WTC11 (cell line): ENCODE results near the gene BMPR1B. TPM values are rescaled to one million over a fixed set of nuclear protein-coding genes. Genes with fewer than 3 reads are reported as not detected.

ENCODE experiments used
- ATAC-seq: fragments of 200-7000 bp; cut with Tn5 transposase; 2 replicates; pipeline ENCODE4 v1.10.0; 2021; ENCODE audit warnings: mild to moderate bottlenecking, moderate library complexity
- CTCF ChIA-PET: fragments of 300-600 bp; sonication (Branson Sonifier 250); formaldehyde crosslinking; loops from one replicate; lab custom pipeline; 2021; ENCODE audit warnings: antibody characterized with exemption; lab: Charles Lee
- POLR2A ChIA-PET: fragments of 350-600 bp; sonication (Branson Sonifier 250); formaldehyde crosslinking; loops from one replicate; lab custom pipeline; 2021; ENCODE audit warnings: antibody characterized with exemption; lab: Charles Lee
- DNase-seq: peaks from one replicate; pipeline ENCODE4 v3.0.0; 2021; ENCODE audit warnings: low spot score
- H3K27ac Mint-ChIP-seq: 2 replicates; pipeline ENCODE4 v1.8.0; 2021; ENCODE audit warnings: mixed read lengths
- H3K27me3 Mint-ChIP-seq: 2 replicates; pipeline ENCODE4 v1.8.0; 2021; ENCODE audit warnings: low read depth, mild to moderate bottlenecking, moderate library complexity, mixed read lengths
- H3K36me3 Mint-ChIP-seq: 2 replicates; pipeline ENCODE4 v1.8.0; 2021; ENCODE audit warnings: mixed read lengths
- H3K4me1 Mint-ChIP-seq: 2 replicates; pipeline ENCODE4 v1.8.0; 2022; ENCODE audit warnings: mixed read lengths
- H3K4me3 Mint-ChIP-seq: 2 replicates; pipeline ENCODE4 v1.8.0; 2021; ENCODE audit warnings: mild to moderate bottlenecking, moderate library complexity, mixed read lengths
- H3K9me3 Mint-ChIP-seq: 2 replicates; pipeline ENCODE4 v1.8.0; 2021; ENCODE audit warnings: mixed read lengths
- ATF3 ChIP-seq: sonication (generic); formaldehyde crosslinking; conservative IDR thresholded peaks from 2 replicates; pipeline ENCODE4 v1.8.1; 2022; ENCODE audit warnings: mild to moderate bottlenecking, missing genetic modification reagents
- CREB1 ChIP-seq: sonication (generic); formaldehyde crosslinking; IDR thresholded peaks from 2 replicates; pipeline ENCODE4 v1.8.0; 2023; ENCODE audit warnings: mild to moderate bottlenecking, missing genetic modification reagents
- E2F1 ChIP-seq: sonication (generic); formaldehyde crosslinking; IDR thresholded peaks from 2 replicates; pipeline ENCODE4 v1.8.0; 2022; ENCODE audit warnings: mild to moderate bottlenecking, missing genetic modification reagents
- E2F4 ChIP-seq: sonication (generic); formaldehyde crosslinking; IDR thresholded peaks from 2 replicates; pipeline ENCODE4 v1.8.1; 2022; ENCODE audit warnings: low read depth, mild to moderate bottlenecking, moderate library complexity, missing genetic modification reagents, borderline replicate concordance
- ETV6 ChIP-seq: sonication (generic); formaldehyde crosslinking; IDR thresholded peaks from 2 replicates; pipeline ENCODE4 v1.8.1; 2022; ENCODE audit warnings: mild to moderate bottlenecking, missing genetic modification reagents
- GABPB1 ChIP-seq: sonication (generic); formaldehyde crosslinking; IDR thresholded peaks from 2 replicates; pipeline ENCODE4 v1.8.1; 2023; ENCODE audit warnings: mild to moderate bottlenecking, missing genetic modification reagents
- GRHL2 ChIP-seq: fragments of 250-450 bp; sonication (Bioruptor Pico); IDR thresholded peaks from 2 replicates; pipeline ENCODE4 v1.8.0; 2022; ENCODE audit warnings: mild to moderate bottlenecking, moderate library complexity; ENCODE audit not compliant: insufficient replicate concordance, severe bottlenecking
- GTF2I ChIP-seq: fragments of 250-450 bp; sonication (Bioruptor Pico); conservative IDR thresholded peaks from 2 replicates; pipeline ENCODE4 v1.4.0; 2021; ENCODE audit warnings: mild to moderate bottlenecking
- JAZF1 ChIP-seq: fragments of 250-450 bp; sonication (Bioruptor Pico); IDR thresholded peaks from 2 replicates; pipeline ENCODE4 v1.9.0; 2021; ENCODE audit warnings: moderate library complexity, mild to moderate bottlenecking, inconsistent platforms
- MXD4 ChIP-seq: fragments of 250-450 bp; sonication (Bioruptor Pico); IDR thresholded peaks from 2 replicates; pipeline ENCODE4 v1.8.0; 2021; ENCODE audit warnings: mild to moderate bottlenecking, moderate library complexity, borderline replicate concordance
- MYBL2 ChIP-seq: sonication (generic); formaldehyde crosslinking; IDR thresholded peaks from 2 replicates; pipeline ENCODE4 v1.8.1; 2023; ENCODE audit warnings: mild to moderate bottlenecking, moderate library complexity, missing genetic modification reagents
- NFE2L1 ChIP-seq: sonication (generic); formaldehyde crosslinking; IDR thresholded peaks from 2 replicates; pipeline ENCODE4 v1.8.1; 2023; ENCODE audit warnings: missing genetic modification reagents
- OVOL2 ChIP-seq: fragments of 250-450 bp; sonication (Bioruptor Pico); IDR thresholded peaks from 2 replicates; pipeline ENCODE4 v1.9.0; 2021; ENCODE audit warnings: mild to moderate bottlenecking, borderline replicate concordance
- PREB ChIP-seq: sonication (generic); formaldehyde crosslinking; IDR thresholded peaks from 2 replicates; pipeline ENCODE4 v1.8.1; 2022; ENCODE audit warnings: mild to moderate bottlenecking, missing genetic modification reagents, moderate library complexity, borderline replicate concordance
- RORB ChIP-seq: fragments of 250-450 bp; sonication (Bioruptor Pico); IDR thresholded peaks from 2 replicates; pipeline ENCODE4 v1.9.0; 2021; ENCODE audit warnings: mild to moderate bottlenecking
- STAT6 ChIP-seq: sonication (generic); formaldehyde crosslinking; conservative IDR thresholded peaks from 2 replicates; pipeline ENCODE4 v1.8.1; 2023; ENCODE audit warnings: mild to moderate bottlenecking, low read depth, missing genetic modification reagents, moderate library complexity
- TCF7 ChIP-seq: sonication (generic); formaldehyde crosslinking; IDR thresholded peaks from 2 replicates; pipeline ENCODE4 v1.8.0; 2022; ENCODE audit warnings: mild to moderate bottlenecking, low read depth, missing genetic modification reagents, moderate library complexity
- ZNF423 ChIP-seq: fragments of 250-450 bp; sonication (Bioruptor Pico); IDR thresholded peaks from 2 replicates; pipeline ENCODE4 v2.1.2; 2022; ENCODE audit warnings: mild to moderate bottlenecking, moderate library complexity
- ZNF671 ChIP-seq: fragments of 250-450 bp; sonication (Bioruptor Pico); IDR thresholded peaks from 2 replicates; pipeline ENCODE4 v1.8.0; 2021; ENCODE audit warnings: mild to moderate bottlenecking
- ZSCAN18 ChIP-seq: fragments of 250-450 bp; sonication (Bioruptor Pico); IDR thresholded peaks from 2 replicates; pipeline ENCODE4 v2.1.2; 2022; ENCODE audit warnings: mild to moderate bottlenecking, moderate library complexity
- total RNA-seq: library from RNA; stranded (reverse); gene quantifications from 3 replicates; pipeline ENCODE4 v1.2.3, GENCODE V29; 2021

BMPR1B gene
- total RNA-seq, 1 experiment from 2014 or later, result 0.77 TPM

GRCh38 chr4:94714365-94715160, 43.2 kb upstream of the BMPR1B start:
- ATAC-seq (no peak), DNase-seq (no peak)
- no peaks in the 10 kb centered on the region for H3K27me3 Mint-ChIP-seq
- H3K9me3 Mint-ChIP-seq, result no peaks in the 10 kb centered on the region
- no peak overlapping the region for H3K27ac Mint-ChIP-seq
- peaks cover 4% of the 10 kb centered on the region; the same call in 1 of the 2 replicates for H3K4me1 Mint-ChIP-seq
- no peaks in the 10 kb centered on the region for H3K36me3 Mint-ChIP-seq
- TF ChIP-seq OVOL2 (CRISPR knock-in tag) (no peak), ZNF671 (CRISPR knock-in tag) (no peak), GTF2I (no peak), E2F4 (CRISPR knock-in tag) (no peak), ETV6 (no peak), NFE2L1 (CRISPR knock-in tag) (no peak), GRHL2 (CRISPR knock-in tag) (no peak), E2F1 (no peak), MYBL2 (no peak), ZSCAN18 (CRISPR knock-in tag) (no peak), MXD4 (CRISPR knock-in tag) (no peak), GABPB1 (no peak), JAZF1 (CRISPR knock-in tag) (no peak), PREB (no peak), CREB1 (CRISPR knock-in tag) (no peak), RORB (CRISPR knock-in tag) (no peak)
- CTCF ChIA-PET, result interaction anchor here (0.6 kb wide), 1 partner anchor 52 kb away, joined by 3 read pairs; no protein-coding TSS in a partner anchor
- POLR2A ChIA-PET, result interaction anchor here (0.6 kb wide), 1 partner anchor 391 kb away, joined by 5 read pairs; no protein-coding TSS in a partner anchor
- H3K4me3 Mint-ChIP-seq, result no peak overlapping the region

- no peak for ATAC-seq
- CTCF ChIA-PET, result no interaction called here
- Mint-ChIP-seq H3K27me3 (no peaks in the 10 kb centered on the region), H3K4me3 (no peak overlapping the region), H3K27ac (no peak overlapping the region), H3K4me1 (peaks cover 4% of the 10 kb centered on the region; the same call in 1 of the 2 replicates), H3K9me3 (no peaks in the 10 kb centered on the region), H3K36me3 (no peaks in the 10 kb centered on the region)
- POLR2A ChIA-PET, result no interaction called here
- TF ChIP-seq TCF7 (CRISPR knock-in tag), result no peak
- no peak for DNase-seq
These were observed 42.0 kb upstream of the BMPR1B start for GRCh38 chr4:94715726-94716125.

GRCh38 chr4:94721310-94721709, 36.4 kb upstream of the BMPR1B start:
- CTCF ChIA-PET, result no interaction called here
- no peak overlapping the region for H3K27ac Mint-ChIP-seq
- POLR2A ChIA-PET, result no interaction called here
- H3K36me3 Mint-ChIP-seq, result no peaks in the 10 kb centered on the region
- H3K9me3 Mint-ChIP-seq, result no peaks in the 10 kb centered on the region
- TF ChIP-seq ETV6 (no peak), ZNF423 (no peak), ATF3 (CRISPR knock-in tag) (no peak), STAT6 (no peak)
- no peak for ATAC-seq
- no peak for DNase-seq
- H3K27me3 Mint-ChIP-seq, result no peaks in the 10 kb centered on the region; the same call in 1 of the 2 replicates
- H3K4me3 Mint-ChIP-seq, result no peak overlapping the region
- no peaks in the 10 kb centered on the region for H3K4me1 Mint-ChIP-seq
